Progenitor cell of endocrine pancreas (in vitro differentiated cells): ENCODE results near the gene RGS2. TPM values are rescaled to one million over a fixed set of nuclear protein-coding genes. Genes with fewer than 3 reads are reported as not detected.

Experiments
- DNase-seq: peaks from one replicate; pipeline ENCODE4 v3.0.0; 2021; ENCODE audit warnings: low spot score; ENCODE audit not compliant: unreplicated experiment
- H3K27ac Mint-ChIP-seq: 2 replicates; pipeline ENCODE4 v1.8.0; 2021; ENCODE audit warnings: mild to moderate bottlenecking, moderate library complexity, mixed read lengths
- H3K27me3 Mint-ChIP-seq: 2 replicates; pipeline ENCODE4 v1.8.0; 2021; ENCODE audit warnings: mixed read lengths
- H3K36me3 Mint-ChIP-seq: 2 replicates; pipeline ENCODE4 v1.8.0; 2022; ENCODE audit warnings: mixed read lengths; ENCODE audit not compliant: insufficient read depth
- H3K4me1 Mint-ChIP-seq: 2 replicates; pipeline ENCODE4 v1.8.0; 2021; ENCODE audit warnings: low read depth, mixed read lengths
- H3K4me3 Mint-ChIP-seq: 2 replicates; pipeline ENCODE4 v1.8.0; 2021; ENCODE audit warnings: low read depth, mild to moderate bottlenecking, moderate library complexity, mixed read lengths
- H3K9me3 Mint-ChIP-seq: 2 replicates; pipeline ENCODE4 v1.8.0; 2021; ENCODE audit warnings: low read depth, mixed read lengths
- total RNA-seq: library from RNA; stranded (reverse); gene quantifications from 2 replicates; pipeline ENCODE4 v1.2.1, GENCODE V29; 2021
- TF ChIP-seq, protein P1 (sequence below): fragments of 200-600 bp; sonication (generic); IDR thresholded peaks from one replicate; pipeline ENCODE4 v1.5.0; 2021; ENCODE audit warnings: antibody characterized with exemption, mild to moderate bottlenecking; ENCODE audit not compliant: unreplicated experiment

Gene RGS2
- total RNA-seq, 1 donor from 2014 or later, result 21.8 TPM

- Mint-ChIP-seq H3K36me3 (no peaks in the 10 kb centered on the region), H3K9me3 (no peaks in the 10 kb centered on the region), H3K4me3 (no peak overlapping the region), H3K27me3 (peaks cover 8% of the 10 kb centered on the region), H3K4me1 (peaks cover 16% of the 10 kb centered on the region), H3K27ac (no peak overlapping the region)
- TF ChIP-seq, protein P1, sequence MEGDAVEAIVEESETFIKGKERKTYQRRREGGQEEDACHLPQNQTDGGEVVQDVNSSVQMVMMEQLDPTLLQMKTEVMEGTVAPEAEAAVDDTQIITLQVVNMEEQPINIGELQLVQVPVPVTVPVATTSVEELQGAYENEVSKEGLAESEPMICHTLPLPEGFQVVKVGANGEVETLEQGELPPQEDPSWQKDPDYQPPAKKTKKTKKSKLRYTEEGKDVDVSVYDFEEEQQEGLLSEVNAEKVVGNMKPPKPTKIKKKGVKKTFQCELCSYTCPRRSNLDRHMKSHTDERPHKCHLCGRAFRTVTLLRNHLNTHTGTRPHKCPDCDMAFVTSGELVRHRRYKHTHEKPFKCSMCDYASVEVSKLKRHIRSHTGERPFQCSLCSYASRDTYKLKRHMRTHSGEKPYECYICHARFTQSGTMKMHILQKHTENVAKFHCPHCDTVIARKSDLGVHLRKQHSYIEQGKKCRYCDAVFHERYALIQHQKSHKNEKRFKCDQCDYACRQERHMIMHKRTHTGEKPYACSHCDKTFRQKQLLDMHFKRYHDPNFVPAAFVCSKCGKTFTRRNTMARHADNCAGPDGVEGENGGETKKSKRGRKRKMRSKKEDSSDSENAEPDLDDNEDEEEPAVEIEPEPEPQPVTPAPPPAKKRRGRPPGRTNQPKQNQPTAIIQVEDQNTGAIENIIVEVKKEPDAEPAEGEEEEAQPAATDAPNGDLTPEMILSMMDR, result no peak
- DNase-seq, result no peak
Observed at GRCh38 chr1:192826791-192827546, 18.1 kb downstream of the RGS2 start.

- Mint-ChIP-seq H3K9me3 (no peaks in the 10 kb centered on the region), H3K27me3 (peaks cover 4% of the 10 kb centered on the region), H3K27ac (no peak overlapping the region), H3K4me1 (peaks cover 16% of the 10 kb centered on the region), H3K36me3 (no peaks in the 10 kb centered on the region), H3K4me3 (no peak overlapping the region)
- no peak for DNase-seq
- TF ChIP-seq, protein P1, result no peak
Observed at GRCh38 chr1:192830595-192831246, 21.9 kb downstream of the RGS2 start.

- Mint-ChIP-seq H3K36me3 (no peaks in the 10 kb centered on the region), H3K27ac (no peak overlapping the region), H3K4me1 (peaks cover 14% of the 10 kb centered on the region), H3K27me3 (peaks cover 4% of the 10 kb centered on the region), H3K4me3 (no peak overlapping the region), H3K9me3 (no peaks in the 10 kb centered on the region)
- DNase-seq, result no peak
- TF ChIP-seq, protein P1, result no peak
Observed at GRCh38 chr1:192831706-192832355, 23.0 kb downstream of the RGS2 start.

GRCh38 chr1:192832492-192832891 is 23.7 kb downstream of the RGS2 start:
- Mint-ChIP-seq H3K27ac (no peak overlapping the region), H3K4me3 (no peak overlapping the region), H3K36me3 (no peaks in the 10 kb centered on the region), H3K27me3 (peaks cover 4% of the 10 kb centered on the region), H3K9me3 (no peaks in the 10 kb centered on the region), H3K4me1 (peaks cover 10% of the 10 kb centered on the region)
- no peak for DNase-seq
- TF ChIP-seq, protein P1, result no peak

DNA sequence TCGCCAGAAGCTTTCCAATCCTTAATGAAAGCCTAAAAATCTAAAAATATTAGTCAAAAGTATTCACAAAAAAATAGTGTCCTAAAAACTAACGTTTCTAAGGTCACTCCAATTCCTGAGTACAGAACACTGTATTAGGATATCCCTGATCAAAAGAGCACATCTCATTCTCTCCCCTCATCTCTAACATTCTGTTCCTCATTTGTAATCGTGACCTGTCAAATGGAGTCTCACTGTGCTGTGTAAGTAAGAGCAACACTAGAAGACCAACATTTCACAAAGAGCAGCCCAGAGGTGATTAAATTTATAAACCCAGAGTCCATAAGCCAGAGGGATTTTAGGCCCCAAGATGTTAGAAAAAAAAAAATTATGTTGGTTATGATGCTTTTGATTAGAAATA is 26.3 kb downstream of the RGS2 start:
- no peaks in the 10 kb centered on the region for H3K9me3 Mint-ChIP-seq
- H3K4me3 Mint-ChIP-seq, result no peak overlapping the region
- H3K36me3 Mint-ChIP-seq, result no peaks in the 10 kb centered on the region
- no peak for DNase-seq
- TF ChIP-seq, protein P1, result no peak
- H3K4me1 Mint-ChIP-seq, result peaks cover 3% of the 10 kb centered on the region
- H3K27ac Mint-ChIP-seq, result no peak overlapping the region
- H3K27me3 Mint-ChIP-seq, result peaks cover 4% of the 10 kb centered on the region
